Adrenal gland (tissue), 12 donors: ENCODE measurements around the gene CLEC10A. TPM values are rescaled to one million over a fixed set of nuclear protein-coding genes. Genes with fewer than 3 reads are reported as not detected.
A peak's percentile ranks its signal among the peaks of the same experiment; 100 is the strongest.

Source experiments
- DNase-seq, 7 donors: peaks; one replicate each; pipeline ENCODE4 v3.0.0-alpha.2; 2019 to 2020
- H3K27ac ChIP-seq, 5 donors: fragments of 200-600 bp; sonication (generic) in 4 of 5; 1 replicate in 3 of 5; 2 replicates in 2 of 5; pipeline versions ENCODE4 v1.5.1 to v1.8.0; 2016 to 2020; ENCODE audit warnings: mild to moderate bottlenecking in 1 of 5
- H3K27me3 ChIP-seq: fragments of 200-600 bp; 2 replicates; pipeline ENCODE4 v1.8.0; 2021
- H3K36me3 ChIP-seq, 2 donors: fragments of 200-600 bp; replicated peaks in 1 of 2; 1 replicate in 1 of 2; 2 replicates in 1 of 2; pipeline versions ENCODE4 v1.5.1 to v1.8.0; 2018 to 2022
- H3K4me1 ChIP-seq, 2 donors: fragments of 200-600 bp; replicated peaks in 1 of 2; 1 replicate in 1 of 2; 2 replicates in 1 of 2; pipeline versions ENCODE4 v1.5.1 to v1.8.0; 2018 to 2021
- H3K4me3 ChIP-seq, 4 donors: fragments of 200-600 bp; sonication (generic) in 3 of 4; one replicate each; pipeline ENCODE4 v1.5.1; 2016 to 2018
- H3K9me3 ChIP-seq, 3 donors: fragments of 200-600 bp; sonication (generic) in 1 of 3; replicated peaks in 1 of 3; 1 replicate in 2 of 3; 2 replicates in 1 of 3; pipeline versions ENCODE4 v1.5.1 to v1.8.0; 2016 to 2021
- CTCF ChIP-seq, 6 experiments: fragments of 450-650 bp in 4 of 6; fragments of 200-600 bp in 2 of 6; sonication (generic) in 1 of 6; IDR thresholded peaks; 1 replicate in 5 of 6; 2 replicates in 1 of 6; pipeline versions ENCODE4 v1.5.1 to v1.8.0; 2016 to 2021; ENCODE audit warnings: antibody characterized with exemption in 6 of 6, mild to moderate bottlenecking in 2 of 6, moderate library complexity in 1 of 6
- POLR2A ChIP-seq, 2 donors: fragments of 450-650 bp; IDR thresholded peaks; one replicate each; pipeline ENCODE4 v1.6.1; 2017; ENCODE audit warnings: antibody characterized with exemption in 2 of 2, mild to moderate bottlenecking in 2 of 2, moderate library complexity in 1 of 2
- WGBS, 4 donors: extraction: QIAGEN DNeasy Blood & Tissue Kit in 2 of 4; methylation state at CpG; one replicate each; pipeline versions ENCODE4 v1.1.5 to v1.1.7; 2013 to 2017; 5-methylcytosine and 5-hydroxymethylcytosine counted together
- intact Hi-C, 2 donors: fragments of 100-400 bp; cut with DNase I; formaldehyde crosslinking; loops; one replicate each; pipeline versions ENCODE4 v1.14.1 to v1.15.0; 2022 to 2023
- polyA plus RNA-seq, 3 donors: library from polyadenylated mRNA; stranded (reverse); fragments of 200-250 nt in 2 of 3; fragments of 350-450 nt in 1 of 3; fragmentation: Illumina TruSeq in 1 of 3; extraction: RNeasy Lipid Tissue Mini Kit (QIAGEN cat#74804) in 1 of 3; gene quantifications; one replicate each; pipeline ENCODE4 v1.2.3, GENCODE V29; 2013 to 2014
- total RNA-seq, 9 donors: library from RNA; depleted of rRNA in 4 of 9; stranded (reverse); fragments of >200 nt in 4 of 9; fragments of 120-200 nt in 1 of 9; fragmentation: NEBNext Ultra II Directional in 1 of 9; extraction: Animal tissue kit (Norgen Biotek cat#: 25700) in 1 of 9; gene quantifications; one replicate each; pipeline versions ENCODE4 v1.1.0 to v1.2.4, GENCODE V29; 2013 to 2023
- donor health status: healthy with polysubstance abuse.
- donor health status: Bipolar disorder and iron deficiency.
- donor health status: DM: yes; HTN: yes; CAD: no.
- donor health status: DM: no; HTN: no; CAD: no.
- donor health status: DM: no; HTN: no; CAD: no.
- donor health status: DM: yes; HTN: yes; CAD: no.

Gene CLEC10A
- total and polyA plus RNA-seq, 12 donors, result 0.83 to 14.1 (median 4.7) TPM

DNA sequence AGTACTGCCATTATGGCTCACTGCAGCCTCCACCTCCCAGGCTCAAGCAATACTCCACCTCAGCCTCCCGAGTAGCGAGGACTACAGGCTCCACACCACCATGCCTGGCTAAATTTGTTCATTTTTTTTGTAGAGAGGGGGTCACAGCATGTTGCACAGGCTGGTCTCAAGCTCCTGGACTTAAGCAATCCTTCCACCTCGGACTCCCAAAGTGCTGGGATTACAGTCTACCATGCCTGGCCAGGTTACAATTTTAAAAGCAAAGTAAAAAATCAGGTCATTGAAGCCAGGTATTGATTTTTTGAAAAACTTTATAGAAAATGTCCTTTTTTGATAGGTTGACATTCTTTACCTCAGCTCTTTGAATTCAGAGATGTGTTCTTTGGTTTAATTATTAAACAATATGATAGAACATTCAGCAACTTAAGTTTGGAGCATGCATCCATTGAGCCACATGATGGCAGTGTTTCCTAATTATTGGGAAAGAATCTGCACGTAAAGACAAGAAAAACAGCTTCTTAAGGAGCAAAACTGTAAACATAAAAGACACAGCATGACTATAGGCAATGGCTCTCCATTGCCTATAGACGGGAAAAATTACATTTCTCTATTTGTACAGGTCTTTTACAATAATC is 34.4 kb downstream of the CLEC10A start:
- H3K36me3 ChIP-seq, result no peaks in the 10 kb centered on the region
- no peaks in the 10 kb centered on the region for H3K9me3 ChIP-seq
- peak overlapping the region in 1 of 4 donors; percentile 40 for H3K4me3 ChIP-seq
- peak in 3 of 7 donors; percentile 41 to 60 (median 51) for DNase-seq
- H3K27me3 ChIP-seq, result peaks cover 18% of the 10 kb centered on the region
- peaks cover 11 to 34% of the 10 kb centered on the region in 2 donors for H3K4me1 ChIP-seq
- TF ChIP-seq CTCF (IDR thresholded peaks at IDR 0.05) (peak; percentile 40 to 90 (median 87)), POLR2A (IDR thresholded peaks at IDR 0.05) (no peak)
- WGBS, 4 donors, result 25 to 34% (median 29%) methylated on average over 4 to 5 of the region's 5 CpGs
- intact Hi-C loops, result no loop called here
- peak overlapping the region in 2 of 5 donors; percentile 68 to 75 for H3K27ac ChIP-seq

DNA sequence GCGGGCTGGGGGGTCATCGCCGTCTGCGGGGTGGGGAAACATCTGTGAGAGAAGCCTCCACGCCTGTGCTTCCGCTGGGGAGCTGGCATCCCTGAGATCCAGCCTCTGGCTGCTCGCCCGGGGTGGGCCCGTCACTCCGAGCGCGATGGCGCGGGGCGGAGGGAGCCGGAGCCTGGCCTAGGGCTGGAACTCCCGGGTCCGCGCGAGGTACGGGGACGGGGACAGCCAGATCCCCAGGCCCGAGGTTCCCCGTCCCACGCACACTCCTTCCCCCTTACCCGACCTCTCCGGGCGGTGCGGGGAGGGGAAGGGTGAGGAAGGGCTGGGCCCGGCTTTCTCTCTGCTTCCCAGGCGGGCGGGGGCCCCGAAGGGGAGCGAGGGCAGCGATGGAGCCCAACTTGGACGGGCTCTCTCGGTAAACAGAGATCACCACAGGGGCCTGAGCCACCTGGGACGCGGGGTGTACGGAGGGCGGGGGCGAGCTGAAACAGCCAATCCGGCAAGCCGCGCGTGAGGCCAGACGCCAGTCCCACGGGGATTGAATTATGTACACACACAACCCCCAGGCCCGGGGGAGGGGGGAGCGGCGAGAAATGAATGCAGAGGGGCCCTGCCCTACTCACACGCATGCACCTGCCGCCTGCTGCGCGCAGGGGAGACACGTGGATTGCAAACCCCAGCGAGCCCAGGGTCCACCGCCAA is 36.4 kb downstream of the CLEC10A start, which contains the start of gene SLC16A11:
Gene SLC16A11 (minus strand): TSS at position 596 of the 702 bp plus-strand sequence. CDS start 579 bp downstream, at position 17.
- intact Hi-C loops, result no loop called here
- H3K36me3 ChIP-seq, result no peaks in the 10 kb centered on the region
- no peaks in the 10 kb centered on the region for H3K9me3 ChIP-seq
- H3K4me1 ChIP-seq, result peaks cover 11 to 34% of the 10 kb centered on the region in 2 donors
- peaks cover 18% of the 10 kb centered on the region for H3K27me3 ChIP-seq
- peak within 1 kb of the TSS in 1 of 5 donors; percentile 12 for H3K27ac ChIP-seq
- peak in 4 of 7 donors; percentile 39 to 47 (median 43) for DNase-seq
- no peak for TF ChIP-seq CTCF (IDR thresholded peaks at IDR 0.05)
- TF ChIP-seq POLR2A (IDR thresholded peaks at IDR 0.05), result no peak
- WGBS, 4 donors, result 12 to 42% (median 26%) methylated on average over 9 to 58 of the region's 58 CpGs
- H3K4me3 ChIP-seq, result peak within 1 kb of the TSS in 1 of 4 donors; percentile 47

- Histone ChIP-seq H3K27ac (peak overlapping the region in 1 of 5 donors; percentile 12), H3K36me3 (no peaks in the 10 kb centered on the region), H3K27me3 (peaks cover 18% of the 10 kb centered on the region), H3K4me1 (peaks cover 11 to 34% of the 10 kb centered on the region in 2 donors), H3K4me3 (peak overlapping the region in 1 of 4 donors; percentile 47), H3K9me3 (no peaks in the 10 kb centered on the region)
- intact Hi-C loops, result no loop called here
- TF ChIP-seq CTCF (IDR thresholded peaks at IDR 0.05) (no peak), POLR2A (IDR thresholded peaks at IDR 0.05) (no peak)
- 3 to 6% (median 5%) methylated on average over 5 to 21 of the region's 21 CpGs for WGBS, 4 donors
- DNase-seq, result no peak
Measured at GRCh38 chr17:7043182-7043496, 36.9 kb downstream of the CLEC10A start.

- Histone ChIP-seq H3K4me1 (peaks cover 11 to 34% of the 10 kb centered on the region in 2 donors), H3K9me3 (no peaks in the 10 kb centered on the region), H3K27me3 (peaks cover 18% of the 10 kb centered on the region), H3K27ac (no peak overlapping the region), H3K4me3 (peak overlapping the region in 1 of 4 donors; percentile 47), H3K36me3 (no peaks in the 10 kb centered on the region)
- DNase-seq, result no peak
- intact Hi-C loops, result no loop called here
- TF ChIP-seq CTCF (IDR thresholded peaks at IDR 0.05), result no peak
- no peak for TF ChIP-seq POLR2A (IDR thresholded peaks at IDR 0.05)
- 27 to 52% (median 35%) methylated on average over 31 to 53 of the region's 53 CpGs for WGBS, 4 donors
Measured at GRCh38 chr17:7042501-7043181, 37.4 kb downstream of the CLEC10A start.
